Measurements from ENCODE around the gene SLIT3. TPM values are rescaled to one million over a fixed set of nuclear protein-coding genes. Genes with fewer than 3 reads are reported as not detected.

The SLIT3 gene
- total RNA-seq, 1 donor from 2014 or later, result 0.22 TPM

- no peaks in the 10 kb centered on the region for H3K9me3 ChIP-seq (ENCODE audit: low read depth)
- Mint-ChIP-seq H3K36me3 (no peaks in the 10 kb centered on the region), H3K27me3 (ENCODE audit: insufficient read depth, low read depth) (no peaks in the 10 kb centered on the region), H3K4me3 (no peak overlapping the region), H3K4me1 (peaks cover 27% of the 10 kb centered on the region), H3K27ac (no peak overlapping the region), H3K9me3 (no peaks in the 10 kb centered on the region)
- peaks cover 6% of the 10 kb centered on the region for H3K4me1 ChIP-seq
- DNase-seq (ENCODE audit: low spot score), result no peak
- no peaks in the 10 kb centered on the region for H3K79me2 ChIP-seq (ENCODE audit: low read depth)
- H3K4me2 ChIP-seq, result no peak overlapping the region
- H4K20me1 ChIP-seq (ENCODE audit: low read depth), result peaks cover 8% of the 10 kb centered on the region
- H3K27me3 ChIP-seq, result peaks cover 71% of the 10 kb centered on the region
- no peak overlapping the region for H3K27ac ChIP-seq
- H3K36me3 ChIP-seq, result no peaks in the 10 kb centered on the region
- TF ChIP-seq CTCF (IDR thresholded peaks at IDR 0.05), result no peak
- no peak for TF ChIP-seq EZH2phosphoT487 (IDR thresholded peaks at IDR 0.05)
- no peak for TF ChIP-seq EZH2 (IDR thresholded peaks at IDR 0.05)
- H2AFZ ChIP-seq (replicated peaks), result no peak overlapping the region
- no peak overlapping the region for H3K9ac ChIP-seq
- no peak overlapping the region for H3K4me3 ChIP-seq
- peaks cover 10% of the 10 kb centered on the region for H3F3A ChIP-seq (ENCODE audit: low read depth)
Observed at GRCh38 chr5:168943091-168943884, 357.7 kb downstream of the SLIT3 start.

- peaks cover 69% of the 10 kb centered on the region for H3K27me3 ChIP-seq
- no peak overlapping the region for H3K27ac ChIP-seq
- no peak overlapping the region for H3K9ac ChIP-seq
- no peaks in the 10 kb centered on the region for H3K9me3 ChIP-seq (ENCODE audit: low read depth)
- Mint-ChIP-seq H3K9me3 (no peaks in the 10 kb centered on the region), H3K4me1 (peaks cover 26% of the 10 kb centered on the region), H3K27me3 (ENCODE audit: insufficient read depth, low read depth) (no peaks in the 10 kb centered on the region), H3K36me3 (no peaks in the 10 kb centered on the region), H3K27ac (no peak overlapping the region), H3K4me3 (no peak overlapping the region)
- peaks cover 6% of the 10 kb centered on the region for H3K4me1 ChIP-seq
- H3K36me3 ChIP-seq, result no peaks in the 10 kb centered on the region
- no peak for DNase-seq (ENCODE audit: low spot score)
- no peaks in the 10 kb centered on the region for H3K79me2 ChIP-seq (ENCODE audit: low read depth)
- no peak overlapping the region for H2AFZ ChIP-seq (replicated peaks)
- no peak for TF ChIP-seq EZH2phosphoT487 (IDR thresholded peaks at IDR 0.05)
- TF ChIP-seq CTCF (IDR thresholded peaks at IDR 0.05), result no peak
- no peak for TF ChIP-seq EZH2 (IDR thresholded peaks at IDR 0.05)
- peaks cover 10% of the 10 kb centered on the region for H3F3A ChIP-seq (ENCODE audit: low read depth)
- no peak overlapping the region for H3K4me2 ChIP-seq
- H3K4me3 ChIP-seq, result no peak overlapping the region
- peaks cover 8% of the 10 kb centered on the region for H4K20me1 ChIP-seq (ENCODE audit: low read depth)
Observed at GRCh38 chr5:168941901-168942300, 359.0 kb downstream of the SLIT3 start.

- no peaks in the 10 kb centered on the region for H3K9me3 Mint-ChIP-seq
- no peaks in the 10 kb centered on the region for H3K36me3 Mint-ChIP-seq
- H3F3A ChIP-seq (ENCODE audit: low read depth), result peaks cover 10% of the 10 kb centered on the region
- H4K20me1 ChIP-seq (ENCODE audit: low read depth), result peaks cover 8% of the 10 kb centered on the region
- peaks cover 6% of the 10 kb centered on the region for H3K4me1 ChIP-seq
- peaks cover 22% of the 10 kb centered on the region for H3K4me1 Mint-ChIP-seq
- H3K4me3 ChIP-seq, result no peak overlapping the region
- H3K27ac Mint-ChIP-seq, result no peak overlapping the region
- no peak overlapping the region for H2AFZ ChIP-seq (replicated peaks)
- no peak overlapping the region for H3K4me2 ChIP-seq
- H3K9me3 ChIP-seq (ENCODE audit: low read depth), result no peaks in the 10 kb centered on the region
- H3K27me3 Mint-ChIP-seq (ENCODE audit: insufficient read depth, low read depth), result no peaks in the 10 kb centered on the region
- H3K4me3 Mint-ChIP-seq, result no peak overlapping the region
- TF ChIP-seq EZH2 (IDR thresholded peaks at IDR 0.05) (no peak), EZH2phosphoT487 (IDR thresholded peaks at IDR 0.05) (no peak), CTCF (IDR thresholded peaks at IDR 0.05) (no peak)
- no peaks in the 10 kb centered on the region for H3K79me2 ChIP-seq (ENCODE audit: low read depth)
- DNase-seq (ENCODE audit: low spot score), result no peak
- peaks cover 60% of the 10 kb centered on the region for H3K27me3 ChIP-seq
- H3K9ac ChIP-seq, result no peak overlapping the region
- H3K36me3 ChIP-seq, result no peaks in the 10 kb centered on the region
- no peak overlapping the region for H3K27ac ChIP-seq
Observed at GRCh38 chr5:168940712-168941111, 360.2 kb downstream of the SLIT3 start.
